WERI-Rb-1 (cell line): ENCODE results near the gene NRF1.
A peak's percentile ranks its signal among the peaks of the same experiment; 100 is the strongest.

Source experiments
- DNase-seq: peaks from one replicate; pipeline ENCODE4 v3.0.0-alpha.2; 2020
- H3K27ac ChIP-seq: fragments of 250-450 bp; sonication (Bioruptor Pico); 2 replicates; pipeline ENCODE4 v1.5.1; 2020; ENCODE audit warnings: mild to moderate bottlenecking, moderate library complexity
- H3K27me3 ChIP-seq: fragments of 250-450 bp; sonication (Bioruptor Pico); 2 replicates; pipeline ENCODE4 v1.5.1; 2021; ENCODE audit warnings: mild to moderate bottlenecking, low read depth, moderate library complexity; ENCODE audit not compliant: insufficient read depth, severe bottlenecking
- H3K36me3 ChIP-seq: fragments of 250-450 bp; sonication (Bioruptor Pico); 2 replicates; pipeline ENCODE4 v1.5.1; 2020; ENCODE audit warnings: mild to moderate bottlenecking, moderate library complexity
- H3K4me3 ChIP-seq: 2 replicates; pipeline ENCODE4 v1.5.1; 2011; ENCODE audit warnings: low read depth, mild to moderate bottlenecking, control low read depth, low read length
- H3K9me3 ChIP-seq: fragments of 250-450 bp; sonication (Bioruptor Pico); 2 replicates; pipeline ENCODE4 v1.5.1; 2021; ENCODE audit warnings: mild to moderate bottlenecking, moderate library complexity; ENCODE audit not compliant: severe bottlenecking
- TF ChIP-seq, protein P1 (sequence below): IDR thresholded peaks from 2 replicates; pipeline ENCODE4 v1.5.1; 2011; ENCODE audit warnings: low read depth, mild to moderate bottlenecking, control low read depth, inconsistent platforms, low read length

NRF1 gene

DNA sequence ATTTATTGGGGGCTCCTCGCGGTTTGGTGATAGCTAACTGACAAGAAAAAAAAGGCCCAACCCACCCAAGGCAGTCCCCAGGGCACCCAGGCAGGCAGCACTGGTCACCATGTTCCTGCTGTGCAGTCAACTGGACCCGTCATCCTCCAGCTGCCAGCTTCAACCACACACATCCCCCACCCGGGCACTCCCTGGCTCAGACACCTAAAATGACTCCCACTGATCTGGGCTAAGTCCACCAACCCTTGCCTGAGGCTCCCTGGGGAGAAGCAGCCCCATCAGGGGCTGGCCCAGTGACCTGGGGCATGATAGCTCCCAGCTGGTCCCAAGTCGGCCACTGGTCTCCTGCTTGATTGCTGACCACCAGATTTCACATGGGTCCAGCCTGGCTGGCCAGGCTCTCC, 161.8 kb downstream of the NRF1 start:
- TF ChIP-seq, protein P1, sequence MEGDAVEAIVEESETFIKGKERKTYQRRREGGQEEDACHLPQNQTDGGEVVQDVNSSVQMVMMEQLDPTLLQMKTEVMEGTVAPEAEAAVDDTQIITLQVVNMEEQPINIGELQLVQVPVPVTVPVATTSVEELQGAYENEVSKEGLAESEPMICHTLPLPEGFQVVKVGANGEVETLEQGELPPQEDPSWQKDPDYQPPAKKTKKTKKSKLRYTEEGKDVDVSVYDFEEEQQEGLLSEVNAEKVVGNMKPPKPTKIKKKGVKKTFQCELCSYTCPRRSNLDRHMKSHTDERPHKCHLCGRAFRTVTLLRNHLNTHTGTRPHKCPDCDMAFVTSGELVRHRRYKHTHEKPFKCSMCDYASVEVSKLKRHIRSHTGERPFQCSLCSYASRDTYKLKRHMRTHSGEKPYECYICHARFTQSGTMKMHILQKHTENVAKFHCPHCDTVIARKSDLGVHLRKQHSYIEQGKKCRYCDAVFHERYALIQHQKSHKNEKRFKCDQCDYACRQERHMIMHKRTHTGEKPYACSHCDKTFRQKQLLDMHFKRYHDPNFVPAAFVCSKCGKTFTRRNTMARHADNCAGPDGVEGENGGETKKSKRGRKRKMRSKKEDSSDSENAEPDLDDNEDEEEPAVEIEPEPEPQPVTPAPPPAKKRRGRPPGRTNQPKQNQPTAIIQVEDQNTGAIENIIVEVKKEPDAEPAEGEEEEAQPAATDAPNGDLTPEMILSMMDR: no peak
- Histone ChIP-seq H3K27me3 (no peaks in the 10 kb centered on the region), H3K27ac (peak overlapping the region; percentile 70), H3K9me3 (no peaks in the 10 kb centered on the region), H3K36me3 (peaks cover 91% of the 10 kb centered on the region), H3K4me3 (no peak overlapping the region)
- DNase-seq: no peak

DNA sequence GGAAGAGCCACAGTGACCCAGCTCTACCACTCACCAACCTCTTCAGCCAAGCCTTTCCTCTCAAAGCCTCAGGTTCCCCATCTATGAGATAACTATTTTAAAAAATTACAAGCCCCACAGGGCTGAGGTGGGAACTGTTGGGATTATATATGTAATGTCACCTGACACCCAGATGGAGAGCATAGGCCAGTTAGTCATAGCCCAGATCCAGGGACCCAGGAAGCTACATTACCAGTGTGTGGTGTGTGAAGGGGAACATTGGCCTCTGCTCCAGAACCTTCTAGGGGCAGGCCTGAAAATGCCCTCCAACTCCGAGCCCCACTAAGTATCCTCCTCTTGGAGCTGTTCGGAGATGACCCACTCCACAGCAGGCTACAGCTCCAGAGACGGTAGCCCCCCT, 162.4 kb downstream of the NRF1 start:
- H3K4me3 ChIP-seq: no peak overlapping the region
- TF ChIP-seq, protein P1: no peak
- no peaks in the 10 kb centered on the region for H3K9me3 ChIP-seq
- H3K36me3 ChIP-seq: peaks cover 93% of the 10 kb centered on the region
- peak overlapping the region; percentile 70 for H3K27ac ChIP-seq
- DNase-seq: no peak
- H3K27me3 ChIP-seq: no peaks in the 10 kb centered on the region

DNA sequence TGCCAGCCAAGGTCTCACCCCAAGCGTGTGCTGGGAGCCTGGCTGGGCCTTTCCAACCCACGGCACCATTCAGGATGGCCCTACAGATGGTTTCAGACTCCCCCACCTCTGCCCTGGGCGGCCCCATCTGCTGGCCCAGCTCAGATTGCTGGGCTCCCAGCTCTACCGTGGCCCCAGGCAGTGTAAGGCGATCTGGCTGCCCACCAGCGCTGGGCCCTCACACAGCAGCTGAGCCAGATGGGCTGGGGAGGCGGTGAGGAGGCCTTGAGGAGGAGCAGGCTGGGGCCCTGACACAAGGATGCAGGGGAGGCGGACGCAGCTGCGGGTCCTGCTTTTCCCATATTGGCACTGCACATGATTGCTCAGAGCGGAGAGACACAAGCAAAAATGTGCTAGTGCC, 162.8 kb downstream of the NRF1 start:
- TF ChIP-seq, protein P1: 0 out of 2 replicates have a peak, but pooled peaks have one; percentile 13
- H3K36me3 ChIP-seq: peaks cover 91% of the 10 kb centered on the region
- H3K4me3 ChIP-seq: no peak overlapping the region
- peak; percentile 84 for DNase-seq
- no peaks in the 10 kb centered on the region for H3K27me3 ChIP-seq
- H3K9me3 ChIP-seq: no peaks in the 10 kb centered on the region
- peak overlapping the region; percentile 70 for H3K27ac ChIP-seq

GRCh38 chr7:129774871-129775694, 163.6 kb downstream of the NRF1 start:
- TF ChIP-seq, protein P1: no peak
- Histone ChIP-seq H3K9me3 (no peaks in the 10 kb centered on the region), H3K4me3 (no peak overlapping the region), H3K27me3 (no peaks in the 10 kb centered on the region), H3K36me3 (peaks cover 89% of the 10 kb centered on the region), H3K27ac (peak overlapping the region; percentile 70)
- DNase-seq: no peak

GRCh38 chr7:129775695-129776361, 164.3 kb downstream of the NRF1 start:
- peaks cover 82% of the 10 kb centered on the region for H3K36me3 ChIP-seq
- H3K27me3 ChIP-seq: no peaks in the 10 kb centered on the region
- TF ChIP-seq, protein P1: no peak
- peak overlapping the region; percentile 70 for H3K27ac ChIP-seq
- DNase-seq: no peak
- no peaks in the 10 kb centered on the region for H3K9me3 ChIP-seq
- no peak overlapping the region for H3K4me3 ChIP-seq
